ENCODE data around the gene LLCFC1.

Gene LLCFC1

DNA sequence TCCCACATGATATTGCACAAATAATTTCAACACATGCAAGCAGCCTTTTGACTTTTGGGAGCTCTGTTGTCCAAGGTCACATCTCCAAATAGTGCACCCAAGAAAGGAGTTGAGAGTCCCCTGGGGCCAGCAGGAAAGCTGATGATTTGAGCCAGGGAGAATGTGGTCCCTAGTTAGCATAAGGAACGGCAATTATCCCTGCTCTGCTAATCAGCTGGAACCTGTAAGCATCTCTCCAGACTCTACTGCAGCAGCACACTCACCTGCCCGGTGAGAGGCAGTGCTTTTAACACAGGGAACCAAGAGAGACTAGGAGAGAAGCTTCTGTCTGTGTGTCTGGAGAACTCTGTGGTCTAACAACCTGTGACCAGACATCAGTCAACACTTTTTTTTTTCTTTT is 22.8 kb upstream of the LLCFC1 start:
- Histone ChIP-seq H3K9ac (ENCODE audit: low read length) (no peak overlapping the region), H4K20me1 (ENCODE audit: insufficient read depth, low read length) (no peaks in the 10 kb centered on the region), H3K27me3 (ENCODE audit: low read depth, low read length) (peaks cover 54% of the 10 kb centered on the region), H3K36me3 (replicated peaks; ENCODE audit: low read depth, low read length) (no peaks in the 10 kb centered on the region), H3K27ac (ENCODE audit: low read length) (no peak overlapping the region), H2AFZ (ENCODE audit: low read depth, low read length) (no peak overlapping the region), H3K4me2 (ENCODE audit: low read length) (no peak overlapping the region), H3K4me3 (ENCODE audit: low read length) (no peak overlapping the region), H3K9me3 (ENCODE audit: insufficient read depth, low read length) (no peaks in the 10 kb centered on the region), H3K4me1 (ENCODE audit: low read length) (no peaks in the 10 kb centered on the region), H3K79me2 (ENCODE audit: low read length) (no peaks in the 10 kb centered on the region)
- TF ChIP-seq, protein P1, sequence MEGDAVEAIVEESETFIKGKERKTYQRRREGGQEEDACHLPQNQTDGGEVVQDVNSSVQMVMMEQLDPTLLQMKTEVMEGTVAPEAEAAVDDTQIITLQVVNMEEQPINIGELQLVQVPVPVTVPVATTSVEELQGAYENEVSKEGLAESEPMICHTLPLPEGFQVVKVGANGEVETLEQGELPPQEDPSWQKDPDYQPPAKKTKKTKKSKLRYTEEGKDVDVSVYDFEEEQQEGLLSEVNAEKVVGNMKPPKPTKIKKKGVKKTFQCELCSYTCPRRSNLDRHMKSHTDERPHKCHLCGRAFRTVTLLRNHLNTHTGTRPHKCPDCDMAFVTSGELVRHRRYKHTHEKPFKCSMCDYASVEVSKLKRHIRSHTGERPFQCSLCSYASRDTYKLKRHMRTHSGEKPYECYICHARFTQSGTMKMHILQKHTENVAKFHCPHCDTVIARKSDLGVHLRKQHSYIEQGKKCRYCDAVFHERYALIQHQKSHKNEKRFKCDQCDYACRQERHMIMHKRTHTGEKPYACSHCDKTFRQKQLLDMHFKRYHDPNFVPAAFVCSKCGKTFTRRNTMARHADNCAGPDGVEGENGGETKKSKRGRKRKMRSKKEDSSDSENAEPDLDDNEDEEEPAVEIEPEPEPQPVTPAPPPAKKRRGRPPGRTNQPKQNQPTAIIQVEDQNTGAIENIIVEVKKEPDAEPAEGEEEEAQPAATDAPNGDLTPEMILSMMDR (IDR thresholded peaks at IDR 0.05; ENCODE audit: low read depth, low read length) = no peak
- no peak for TF ChIP-seq EZH2phosphoT487 (IDR thresholded peaks at IDR 0.05; ENCODE audit: low read depth)

DNA sequence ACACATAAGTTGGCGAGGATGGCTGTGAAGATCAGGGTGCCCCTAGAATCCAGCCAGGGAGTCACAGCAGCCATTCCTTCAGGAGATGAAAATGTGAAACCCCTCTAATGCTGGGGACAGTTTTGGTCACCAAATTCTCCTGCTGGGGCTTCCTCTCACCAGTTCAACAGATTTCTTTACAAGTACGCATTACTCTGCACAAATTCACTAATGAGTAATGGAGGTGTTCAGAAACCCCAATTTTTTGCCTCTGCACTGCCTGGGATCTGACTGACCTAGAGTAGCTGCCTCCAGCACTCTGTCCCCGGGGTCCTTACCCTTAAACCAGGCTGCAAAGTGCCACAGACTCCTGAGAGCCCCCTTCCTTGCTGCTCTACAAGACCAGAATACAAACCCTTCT is 21.8 kb upstream of the LLCFC1 start:
- H3K9ac ChIP-seq (ENCODE audit: low read length) = no peak overlapping the region
- no peaks in the 10 kb centered on the region for H3K4me1 ChIP-seq (ENCODE audit: low read length)
- no peak for TF ChIP-seq EZH2phosphoT487 (IDR thresholded peaks at IDR 0.05; ENCODE audit: low read depth)
- TF ChIP-seq, protein P1 (IDR thresholded peaks at IDR 0.05; ENCODE audit: low read depth, low read length) = no peak
- H3K27me3 ChIP-seq (ENCODE audit: low read depth, low read length) = peaks cover 45% of the 10 kb centered on the region
- no peak overlapping the region for H2AFZ ChIP-seq (ENCODE audit: low read depth, low read length)
- no peak overlapping the region for H3K4me2 ChIP-seq (ENCODE audit: low read length)
- H3K79me2 ChIP-seq (ENCODE audit: low read length) = no peaks in the 10 kb centered on the region
- H4K20me1 ChIP-seq (ENCODE audit: insufficient read depth, low read length) = no peaks in the 10 kb centered on the region
- no peak overlapping the region for H3K27ac ChIP-seq (ENCODE audit: low read length)
- H3K36me3 ChIP-seq (replicated peaks; ENCODE audit: low read depth, low read length) = no peaks in the 10 kb centered on the region
- H3K9me3 ChIP-seq (ENCODE audit: insufficient read depth, low read length) = no peaks in the 10 kb centered on the region
- H3K4me3 ChIP-seq (ENCODE audit: low read length) = no peak overlapping the region

DNA sequence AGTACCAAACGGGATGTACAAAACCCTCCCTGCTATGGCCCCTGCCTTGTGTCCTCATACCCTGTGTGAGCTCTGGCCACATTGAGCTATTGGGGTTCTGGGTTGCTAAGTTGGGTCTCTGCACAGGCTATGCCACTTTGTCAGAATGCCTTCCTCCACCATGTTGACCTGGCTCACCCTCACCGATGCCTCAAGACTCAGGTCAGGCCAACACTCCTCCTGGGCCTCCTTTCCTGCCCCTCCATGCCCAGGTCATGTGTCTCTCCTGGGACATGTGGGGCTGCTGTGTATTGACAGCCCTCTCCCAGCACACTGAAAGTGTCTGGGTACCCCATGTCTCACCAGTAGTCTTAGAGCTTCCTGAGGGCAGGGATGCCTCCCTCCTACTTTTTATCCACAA is 20.4 kb upstream of the LLCFC1 start:
- no peak overlapping the region for H2AFZ ChIP-seq (ENCODE audit: low read depth, low read length)
- no peak overlapping the region for H3K9ac ChIP-seq (ENCODE audit: low read length)
- H3K36me3 ChIP-seq (replicated peaks; ENCODE audit: low read depth, low read length) = no peaks in the 10 kb centered on the region
- H3K27ac ChIP-seq (ENCODE audit: low read length) = no peak overlapping the region
- no peaks in the 10 kb centered on the region for H3K4me1 ChIP-seq (ENCODE audit: low read length)
- TF ChIP-seq, protein P1 (IDR thresholded peaks at IDR 0.05; ENCODE audit: low read depth, low read length) = no peak
- no peak for TF ChIP-seq EZH2phosphoT487 (IDR thresholded peaks at IDR 0.05; ENCODE audit: low read depth)
- no peaks in the 10 kb centered on the region for H4K20me1 ChIP-seq (ENCODE audit: insufficient read depth, low read length)
- peaks cover 31% of the 10 kb centered on the region for H3K27me3 ChIP-seq (ENCODE audit: low read depth, low read length)
- H3K4me2 ChIP-seq (ENCODE audit: low read length) = no peak overlapping the region
- H3K4me3 ChIP-seq (ENCODE audit: low read length) = no peak overlapping the region
- no peaks in the 10 kb centered on the region for H3K9me3 ChIP-seq (ENCODE audit: insufficient read depth, low read length)
- no peaks in the 10 kb centered on the region for H3K79me2 ChIP-seq (ENCODE audit: low read length)

DNA sequence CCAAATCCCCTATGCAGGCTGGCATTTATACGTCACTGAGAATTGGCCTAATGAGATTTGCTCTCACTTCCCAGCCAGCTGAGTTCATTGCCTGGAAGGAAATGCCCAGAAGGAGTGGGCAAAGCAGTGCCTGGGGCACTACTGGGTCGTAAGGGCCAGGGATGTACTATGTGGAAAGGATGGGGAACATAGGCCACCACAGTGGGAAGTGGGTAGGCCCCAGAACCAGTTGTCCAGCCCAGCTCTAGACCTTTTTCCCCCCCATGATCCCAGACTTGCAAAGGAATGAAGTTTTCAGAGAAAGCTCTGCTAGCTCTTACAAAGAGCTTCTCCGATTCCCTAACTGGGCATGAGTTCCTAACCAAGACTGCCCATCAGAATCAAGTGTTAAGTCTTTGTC is 19.6 kb upstream of the LLCFC1 start:
- H3K4me3 ChIP-seq (ENCODE audit: low read length) = no peak overlapping the region
- no peak for TF ChIP-seq EZH2phosphoT487 (IDR thresholded peaks at IDR 0.05; ENCODE audit: low read depth)
- TF ChIP-seq, protein P1 (IDR thresholded peaks at IDR 0.05; ENCODE audit: low read depth, low read length) = no peak

More for the DNA sequence above, 19.6 kb upstream of the LLCFC1 start:
- H3K27me3 ChIP-seq (ENCODE audit: low read depth, low read length) = peaks cover 26% of the 10 kb centered on the region
- H3K79me2 ChIP-seq (ENCODE audit: low read length) = no peaks in the 10 kb centered on the region
- no peak overlapping the region for H3K9ac ChIP-seq (ENCODE audit: low read length)
- H3K36me3 ChIP-seq (replicated peaks; ENCODE audit: low read depth, low read length) = no peaks in the 10 kb centered on the region
- no peak overlapping the region for H2AFZ ChIP-seq (ENCODE audit: low read depth, low read length)
- no peaks in the 10 kb centered on the region for H3K4me1 ChIP-seq (ENCODE audit: low read length)
- no peak overlapping the region for H3K27ac ChIP-seq (ENCODE audit: low read length)
- H3K4me2 ChIP-seq (ENCODE audit: low read length) = no peak overlapping the region
- no peaks in the 10 kb centered on the region for H3K9me3 ChIP-seq (ENCODE audit: insufficient read depth, low read length)
- H4K20me1 ChIP-seq (ENCODE audit: insufficient read depth, low read length) = no peaks in the 10 kb centered on the region
